Measurements from ENCODE around the gene BACE1.

DNA sequence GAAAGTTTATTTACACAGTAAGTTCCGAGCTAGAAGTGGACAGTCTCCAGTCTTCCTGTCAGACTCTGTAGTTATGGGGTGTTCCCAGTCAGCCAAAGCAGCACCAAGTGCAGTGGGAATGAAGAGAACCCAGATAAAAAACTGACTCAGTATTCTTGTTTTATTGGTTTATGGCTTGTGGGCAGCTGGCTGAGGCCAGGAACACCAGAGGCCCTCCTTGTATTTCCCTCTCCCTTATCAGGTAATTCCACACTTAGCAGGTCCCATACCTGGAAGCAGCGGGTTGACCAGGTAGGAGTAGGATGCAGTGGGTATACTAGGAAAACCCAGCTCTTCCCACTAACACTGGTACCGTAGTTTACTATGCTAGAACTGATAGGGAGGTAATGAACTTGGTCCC lies 28.4 kb downstream of the BACE1 start:
- TF ChIP-seq, protein P1, sequence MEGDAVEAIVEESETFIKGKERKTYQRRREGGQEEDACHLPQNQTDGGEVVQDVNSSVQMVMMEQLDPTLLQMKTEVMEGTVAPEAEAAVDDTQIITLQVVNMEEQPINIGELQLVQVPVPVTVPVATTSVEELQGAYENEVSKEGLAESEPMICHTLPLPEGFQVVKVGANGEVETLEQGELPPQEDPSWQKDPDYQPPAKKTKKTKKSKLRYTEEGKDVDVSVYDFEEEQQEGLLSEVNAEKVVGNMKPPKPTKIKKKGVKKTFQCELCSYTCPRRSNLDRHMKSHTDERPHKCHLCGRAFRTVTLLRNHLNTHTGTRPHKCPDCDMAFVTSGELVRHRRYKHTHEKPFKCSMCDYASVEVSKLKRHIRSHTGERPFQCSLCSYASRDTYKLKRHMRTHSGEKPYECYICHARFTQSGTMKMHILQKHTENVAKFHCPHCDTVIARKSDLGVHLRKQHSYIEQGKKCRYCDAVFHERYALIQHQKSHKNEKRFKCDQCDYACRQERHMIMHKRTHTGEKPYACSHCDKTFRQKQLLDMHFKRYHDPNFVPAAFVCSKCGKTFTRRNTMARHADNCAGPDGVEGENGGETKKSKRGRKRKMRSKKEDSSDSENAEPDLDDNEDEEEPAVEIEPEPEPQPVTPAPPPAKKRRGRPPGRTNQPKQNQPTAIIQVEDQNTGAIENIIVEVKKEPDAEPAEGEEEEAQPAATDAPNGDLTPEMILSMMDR (conservative IDR thresholded peaks at IDR 0.05; ENCODE audit: low read depth in 2 of 2): no peak
- no peak for TF ChIP-seq POLR2AphosphoS5 (IDR thresholded peaks at IDR 0.05; ENCODE audit: low read depth)
- TF ChIP-seq, protein P2, sequence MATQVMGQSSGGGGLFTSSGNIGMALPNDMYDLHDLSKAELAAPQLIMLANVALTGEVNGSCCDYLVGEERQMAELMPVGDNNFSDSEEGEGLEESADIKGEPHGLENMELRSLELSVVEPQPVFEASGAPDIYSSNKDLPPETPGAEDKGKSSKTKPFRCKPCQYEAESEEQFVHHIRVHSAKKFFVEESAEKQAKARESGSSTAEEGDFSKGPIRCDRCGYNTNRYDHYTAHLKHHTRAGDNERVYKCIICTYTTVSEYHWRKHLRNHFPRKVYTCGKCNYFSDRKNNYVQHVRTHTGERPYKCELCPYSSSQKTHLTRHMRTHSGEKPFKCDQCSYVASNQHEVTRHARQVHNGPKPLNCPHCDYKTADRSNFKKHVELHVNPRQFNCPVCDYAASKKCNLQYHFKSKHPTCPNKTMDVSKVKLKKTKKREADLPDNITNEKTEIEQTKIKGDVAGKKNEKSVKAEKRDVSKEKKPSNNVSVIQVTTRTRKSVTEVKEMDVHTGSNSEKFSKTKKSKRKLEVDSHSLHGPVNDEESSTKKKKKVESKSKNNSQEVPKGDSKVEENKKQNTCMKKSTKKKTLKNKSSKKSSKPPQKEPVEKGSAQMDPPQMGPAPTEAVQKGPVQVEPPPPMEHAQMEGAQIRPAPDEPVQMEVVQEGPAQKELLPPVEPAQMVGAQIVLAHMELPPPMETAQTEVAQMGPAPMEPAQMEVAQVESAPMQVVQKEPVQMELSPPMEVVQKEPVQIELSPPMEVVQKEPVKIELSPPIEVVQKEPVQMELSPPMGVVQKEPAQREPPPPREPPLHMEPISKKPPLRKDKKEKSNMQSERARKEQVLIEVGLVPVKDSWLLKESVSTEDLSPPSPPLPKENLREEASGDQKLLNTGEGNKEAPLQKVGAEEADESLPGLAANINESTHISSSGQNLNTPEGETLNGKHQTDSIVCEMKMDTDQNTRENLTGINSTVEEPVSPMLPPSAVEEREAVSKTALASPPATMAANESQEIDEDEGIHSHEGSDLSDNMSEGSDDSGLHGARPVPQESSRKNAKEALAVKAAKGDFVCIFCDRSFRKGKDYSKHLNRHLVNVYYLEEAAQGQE (IDR thresholded peaks at IDR 0.05; ENCODE audit: unreplicated experiment): no peak
- TF ChIP-seq EZH2 (IDR thresholded peaks at IDR 0.05; ENCODE audit: low read depth, unreplicated experiment): no peak
- no peak for TF ChIP-seq ZNF331 (CRISPR knock-in tag; IDR thresholded peaks at IDR 0.05; ENCODE audit: low read depth)
- TF ChIP-seq ZNF114 (CRISPR knock-in tag; IDR thresholded peaks at IDR 0.05): no peak
- TF ChIP-seq EZH2phosphoT487 (IDR thresholded peaks at IDR 0.05; ENCODE audit: unreplicated experiment): no peak
- TF ChIP-seq, protein P3, sequence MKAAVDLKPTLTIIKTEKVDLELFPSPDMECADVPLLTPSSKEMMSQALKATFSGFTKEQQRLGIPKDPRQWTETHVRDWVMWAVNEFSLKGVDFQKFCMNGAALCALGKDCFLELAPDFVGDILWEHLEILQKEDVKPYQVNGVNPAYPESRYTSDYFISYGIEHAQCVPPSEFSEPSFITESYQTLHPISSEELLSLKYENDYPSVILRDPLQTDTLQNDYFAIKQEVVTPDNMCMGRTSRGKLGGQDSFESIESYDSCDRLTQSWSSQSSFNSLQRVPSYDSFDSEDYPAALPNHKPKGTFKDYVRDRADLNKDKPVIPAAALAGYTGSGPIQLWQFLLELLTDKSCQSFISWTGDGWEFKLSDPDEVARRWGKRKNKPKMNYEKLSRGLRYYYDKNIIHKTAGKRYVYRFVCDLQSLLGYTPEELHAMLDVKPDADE (IDR thresholded peaks at IDR 0.05): no peak
- no peak for TF ChIP-seq NANOG (IDR thresholded peaks at IDR 0.05; ENCODE audit: borderline replicate concordance)
- no peak for TF ChIP-seq CREB1 (CRISPR knock-in tag; IDR thresholded peaks at IDR 0.05; ENCODE audit: low read depth)

All from GM23338 (cell line).